Mucosa of rectum (tissue), 2 donors: ENCODE results near the gene MSI1.

Source experiments
- H3K27ac ChIP-seq, 2 donors: one replicate each; pipeline ENCODE4 v1.7.0; 2013; ENCODE audit warnings: inconsistent platforms in 2 of 2, low read depth in 2 of 2, low read length in 2 of 2
- H3K27me3 ChIP-seq, 2 donors: one replicate each; pipeline ENCODE4 v1.7.0; 2013; ENCODE audit warnings: low read length in 2 of 2; ENCODE audit not compliant: control insufficient read depth in 2 of 2, insufficient read depth in 2 of 2
- H3K36me3 ChIP-seq, 2 donors: one replicate each; pipeline ENCODE4 v1.7.0; 2013; ENCODE audit warnings: low read length in 2 of 2; ENCODE audit not compliant: control insufficient read depth in 2 of 2, insufficient read depth in 2 of 2
- H3K4me1 ChIP-seq, 2 donors: one replicate each; pipeline ENCODE4 v1.7.0; 2013; ENCODE audit warnings: low read length in 2 of 2, mild to moderate bottlenecking in 1 of 2; ENCODE audit not compliant: control insufficient read depth in 2 of 2, insufficient read depth in 2 of 2
- H3K4me3 ChIP-seq, 2 donors: one replicate each; pipeline ENCODE4 v1.7.0; 2013; ENCODE audit warnings: low read length in 2 of 2
- H3K9ac ChIP-seq, 2 donors: one replicate each; pipeline ENCODE4 v1.7.0; 2013; ENCODE audit warnings: low read length in 2 of 2, low read depth in 1 of 2, mild to moderate bottlenecking in 1 of 2
- H3K9me3 ChIP-seq, 2 donors: one replicate each; pipeline ENCODE4 v1.7.0; 2013; ENCODE audit warnings: low read length in 2 of 2; ENCODE audit not compliant: control insufficient read depth in 2 of 2
- donor health status: healthy.
- donor health status: Normal muscosa, but diverticular disease.

The MSI1 gene

GRCh38 chr12:120366845-120367232 lies 2.1 kb downstream of the MSI1 start:
- Histone ChIP-seq H3K9me3 (no peaks in the 10 kb centered on the region), H3K36me3 (no peaks in the 10 kb centered on the region), H3K4me1 (peaks cover 33 to 42% of the 10 kb centered on the region in 2 donors), H3K27ac (peak overlapping the region in 1 of 2 donors; percentile 68), H3K9ac (no peak overlapping the region), H3K27me3 (peaks cover 23 to 24% of the 10 kb centered on the region in 2 donors), H3K4me3 (no peak overlapping the region)

GRCh38 chr12:120366341-120366705 lies 2.6 kb downstream of the MSI1 start:
- peak overlapping the region; percentile 63 to 68 for H3K27ac ChIP-seq
- peaks cover 33 to 42% of the 10 kb centered on the region in 2 donors for H3K4me1 ChIP-seq
- no peaks in the 10 kb centered on the region for H3K9me3 ChIP-seq
- H3K4me3 ChIP-seq, result peak overlapping the region in 1 of 2 donors; percentile 17
- peak overlapping the region in 1 of 2 donors; percentile 39 for H3K9ac ChIP-seq
- peaks cover 19 to 20% of the 10 kb centered on the region in 2 donors for H3K27me3 ChIP-seq
- H3K36me3 ChIP-seq, result no peaks in the 10 kb centered on the region

- H3K4me1 ChIP-seq, result peaks cover 33 to 42% of the 10 kb centered on the region in 2 donors
- no peaks in the 10 kb centered on the region for H3K9me3 ChIP-seq
- peaks cover 15% of the 10 kb centered on the region in 2 donors for H3K27me3 ChIP-seq
- H3K36me3 ChIP-seq, result no peaks in the 10 kb centered on the region
- H3K27ac ChIP-seq, result peak overlapping the region; percentile 63 to 68
- H3K4me3 ChIP-seq, result peak overlapping the region in 1 of 2 donors; percentile 17
- H3K9ac ChIP-seq, result peak overlapping the region in 1 of 2 donors; percentile 39
These were observed 3.2 kb downstream of the MSI1 start for GRCh38 chr12:120365675-120366340.

- Histone ChIP-seq H3K4me1 (peaks cover 33 to 42% of the 10 kb centered on the region in 2 donors), H3K4me3 (no peak overlapping the region), H3K36me3 (no peaks in the 10 kb centered on the region), H3K27ac (peak overlapping the region in 1 of 2 donors; percentile 43), H3K9me3 (no peaks in the 10 kb centered on the region), H3K9ac (no peak overlapping the region), H3K27me3 (peaks cover 2 to 3% of the 10 kb centered on the region in 2 donors)
These were observed 4.5 kb downstream of the MSI1 start for GRCh38 chr12:120364487-120364886.

- Histone ChIP-seq H3K4me1 (peaks cover 33 to 42% of the 10 kb centered on the region in 2 donors), H3K4me3 (no peak overlapping the region), H3K27me3 (peaks cover 0 to 2% of the 10 kb centered on the region in 2 donors), H3K27ac (no peak overlapping the region), H3K9me3 (no peaks in the 10 kb centered on the region), H3K36me3 (no peaks in the 10 kb centered on the region), H3K9ac (no peak overlapping the region)
These were observed 5.6 kb downstream of the MSI1 start for GRCh38 chr12:120363274-120363855.

- Histone ChIP-seq H3K4me1 (peaks cover 32 to 40% of the 10 kb centered on the region in 2 donors), H3K9me3 (no peaks in the 10 kb centered on the region), H3K36me3 (no peaks in the 10 kb centered on the region), H3K4me3 (no peak overlapping the region), H3K9ac (no peak overlapping the region), H3K27me3 (peaks cover 0 to 2% of the 10 kb centered on the region in 2 donors), H3K27ac (no peak overlapping the region)
These were observed 6.3 kb downstream of the MSI1 start for GRCh38 chr12:120362516-120363273.

GRCh38 chr12:120361506-120362208 lies 7.3 kb downstream of the MSI1 start:
- Histone ChIP-seq H3K27me3 (peaks cover 0 to 2% of the 10 kb centered on the region in 2 donors), H3K27ac (no peak overlapping the region), H3K36me3 (no peaks in the 10 kb centered on the region), H3K9ac (no peak overlapping the region), H3K9me3 (no peaks in the 10 kb centered on the region), H3K4me1 (peaks cover 25 to 29% of the 10 kb centered on the region in 2 donors), H3K4me3 (no peak overlapping the region)

GRCh38 chr12:120359128-120359527 lies 9.8 kb downstream of the MSI1 start:
- Histone ChIP-seq H3K4me3 (no peak overlapping the region), H3K36me3 (no peaks in the 10 kb centered on the region), H3K4me1 (peaks cover 3 to 7% of the 10 kb centered on the region in 2 donors), H3K9ac (no peak overlapping the region), H3K27ac (no peak overlapping the region), H3K9me3 (no peaks in the 10 kb centered on the region), H3K27me3 (peaks cover 0 to 2% of the 10 kb centered on the region in 2 donors)

GRCh38 chr12:120358412-120359100 lies 10.4 kb downstream of the MSI1 start:
- Histone ChIP-seq H3K27me3 (peaks cover 0 to 2% of the 10 kb centered on the region in 2 donors), H3K4me3 (no peak overlapping the region), H3K9ac (no peak overlapping the region), H3K36me3 (no peaks in the 10 kb centered on the region), H3K4me1 (peaks cover 0 to 4% of the 10 kb centered on the region in 2 donors), H3K9me3 (no peaks in the 10 kb centered on the region), H3K27ac (no peak overlapping the region)
